ENCODE results near the gene TLE4. TPM values are rescaled to one million over a fixed set of nuclear protein-coding genes. Genes with fewer than 3 reads are reported as not detected.

The TLE4 gene
- total and polyA plus RNA-seq, 2 donors (not counting 1 experiment from before 2014, with no cell fraction given) = 34.7 to 57.3 TPM

GRCh38 chr9:79769476-79770275 lies 197.9 kb downstream of the TLE4 start:
- Mint-ChIP-seq H3K27ac (no peak overlapping the region), H3K4me3 (no peak overlapping the region), H3K9me3 (ENCODE audit: insufficient read depth) (no peaks in the 10 kb centered on the region), H3K4me1 (peaks cover 7% of the 10 kb centered on the region), H3K27me3 (peaks cover 4% of the 10 kb centered on the region)
- Histone ChIP-seq H3K4me2 (replicated peaks; ENCODE audit: low read depth, low read length, poor library complexity, severe bottlenecking) (no peak overlapping the region), H3K27me3 (replicated peaks in 1 of 4; ENCODE audit: control extremely low read depth in 1 of 4, control insufficient read depth in 3 of 4, insufficient read depth in 4 of 4, low read length in 3 of 4) (peaks cover 0 to 3% (median 0%) of the 10 kb centered on the region in 4 experiments), H3K9ac (ENCODE audit: low read length) (no peak overlapping the region), H3K36me3 (replicated peaks in 1 of 2; ENCODE audit: control extremely low read depth in 1 of 2, control insufficient read depth in 1 of 2, extremely low read depth in 1 of 2, insufficient read depth in 2 of 2, low read length in 1 of 2) (no peaks in the 10 kb centered on the region), H3K9me3 (ENCODE audit: control extremely low read depth in 1 of 3, control insufficient read depth in 2 of 3, insufficient read depth in 1 of 3, low read length in 2 of 3) (no peaks in the 10 kb centered on the region), H3K4me1 (ENCODE audit: control insufficient read depth in 2 of 2, insufficient read depth in 2 of 2, low read length in 2 of 2) (peaks cover 0 to 6% of the 10 kb centered on the region in 2 donors), H3K4me3 (ENCODE audit: control extremely low read depth in 1 of 5, extremely low read depth in 1 of 5, insufficient read depth in 1 of 5, low read depth in 2 of 5, low read length in 4 of 5) (no peak overlapping the region), H2AFZ (ENCODE audit: insufficient read depth, low read depth, low read length, poor library complexity, severe bottlenecking) (no peak overlapping the region), H3K79me2 (ENCODE audit: control insufficient read depth, insufficient read depth, low read length) (no peaks in the 10 kb centered on the region), H4K20me1 (ENCODE audit: control insufficient read depth, insufficient read depth, low read length, poor library complexity, severe bottlenecking) (no peaks in the 10 kb centered on the region), H3K27ac (ENCODE audit: low read length in 2 of 2) (no peak overlapping the region)
- no peak for ATAC-seq (ENCODE audit: low read depth)
- intact Hi-C loops (cut with micrococcal nuclease) = no loop called here
- no peak for DNase-seq
- no peak for TF ChIP-seq CTCF (IDR thresholded peaks at IDR 0.05)
- no peak for TF ChIP-seq EZH2 (IDR thresholded peaks at IDR 0.05; ENCODE audit: borderline replicate concordance, insufficient read depth, low read depth, low read length, poor library complexity, severe bottlenecking)
- POLR2A ChIA-PET = no interaction called here
- 100% methylated on average over 2 of the region's 4 CpGs for WGBS (ENCODE audit: insufficient coverage)
- CTCF ChIA-PET = no interaction called here

- Histone ChIP-seq H3K36me3 (replicated peaks in 1 of 2; ENCODE audit: control extremely low read depth in 1 of 2, control insufficient read depth in 1 of 2, extremely low read depth in 1 of 2, insufficient read depth in 2 of 2, low read length in 1 of 2) (no peaks in the 10 kb centered on the region), H3K4me1 (ENCODE audit: control insufficient read depth in 2 of 2, insufficient read depth in 2 of 2, low read length in 2 of 2) (no peaks in the 10 kb centered on the region), H3K4me2 (replicated peaks; ENCODE audit: low read depth, low read length, poor library complexity, severe bottlenecking) (no peak overlapping the region), H3K79me2 (ENCODE audit: control insufficient read depth, insufficient read depth, low read length) (no peaks in the 10 kb centered on the region), H4K20me1 (ENCODE audit: control insufficient read depth, insufficient read depth, low read length, poor library complexity, severe bottlenecking) (no peaks in the 10 kb centered on the region), H3K27me3 (replicated peaks in 1 of 4; ENCODE audit: control extremely low read depth in 1 of 4, control insufficient read depth in 3 of 4, insufficient read depth in 4 of 4, low read length in 3 of 4) (no peaks in the 10 kb centered on the region), H3K4me3 (ENCODE audit: control extremely low read depth in 1 of 5, extremely low read depth in 1 of 5, insufficient read depth in 1 of 5, low read depth in 2 of 5, low read length in 4 of 5) (no peak overlapping the region), H2AFZ (ENCODE audit: insufficient read depth, low read depth, low read length, poor library complexity, severe bottlenecking) (no peak overlapping the region), H3K9ac (ENCODE audit: low read length) (no peak overlapping the region), H3K9me3 (ENCODE audit: control extremely low read depth in 1 of 3, control insufficient read depth in 2 of 3, insufficient read depth in 1 of 3, low read length in 2 of 3) (no peaks in the 10 kb centered on the region), H3K27ac (ENCODE audit: low read length in 2 of 2) (no peak overlapping the region)
- POLR2A ChIA-PET = interaction anchor here (0.6 kb wide), 1 partner anchor 9 kb away, joined by 3 read pairs; no protein-coding TSS in a partner anchor
- ATAC-seq (ENCODE audit: low read depth) (no peak), DNase-seq (no peak)
- CTCF ChIA-PET = no interaction called here
- no peaks in the 10 kb centered on the region for H3K27me3 Mint-ChIP-seq
- no peak overlapping the region for H3K27ac Mint-ChIP-seq
- 78% methylated on average over 1 of the region's 1 CpG for WGBS (ENCODE audit: insufficient coverage)
- intact Hi-C loops (cut with micrococcal nuclease) = no loop called here
- TF ChIP-seq CTCF (IDR thresholded peaks at IDR 0.05) = no peak
- TF ChIP-seq EZH2 (IDR thresholded peaks at IDR 0.05; ENCODE audit: borderline replicate concordance, insufficient read depth, low read depth, low read length, poor library complexity, severe bottlenecking) = no peak
- no peak overlapping the region for H3K4me3 Mint-ChIP-seq
- H3K4me1 Mint-ChIP-seq = no peaks in the 10 kb centered on the region
- no peaks in the 10 kb centered on the region for H3K9me3 Mint-ChIP-seq (ENCODE audit: insufficient read depth)
Observed at GRCh38 chr9:79774356-79774755, 202.6 kb downstream of the TLE4 start.

Data from B cell (primary cell).